Hematopoietic multipotent progenitor cell treated with erythropoietin and hydrocortisone succinate and interleukin-3 and kit ligand, for 15 days (in vitro differentiated cells): ENCODE measurements around the gene ROR2.

Experiments used
- DNase-seq: peaks from one replicate; pipeline ENCODE4 v3.0.0-alpha.2; 2015; ENCODE audit warnings: low spot score

The ROR2 gene

GRCh38 chr9:91516081-91516480 lies 433.9 kb downstream of the ROR2 start:
- no peak for DNase-seq

DNA sequence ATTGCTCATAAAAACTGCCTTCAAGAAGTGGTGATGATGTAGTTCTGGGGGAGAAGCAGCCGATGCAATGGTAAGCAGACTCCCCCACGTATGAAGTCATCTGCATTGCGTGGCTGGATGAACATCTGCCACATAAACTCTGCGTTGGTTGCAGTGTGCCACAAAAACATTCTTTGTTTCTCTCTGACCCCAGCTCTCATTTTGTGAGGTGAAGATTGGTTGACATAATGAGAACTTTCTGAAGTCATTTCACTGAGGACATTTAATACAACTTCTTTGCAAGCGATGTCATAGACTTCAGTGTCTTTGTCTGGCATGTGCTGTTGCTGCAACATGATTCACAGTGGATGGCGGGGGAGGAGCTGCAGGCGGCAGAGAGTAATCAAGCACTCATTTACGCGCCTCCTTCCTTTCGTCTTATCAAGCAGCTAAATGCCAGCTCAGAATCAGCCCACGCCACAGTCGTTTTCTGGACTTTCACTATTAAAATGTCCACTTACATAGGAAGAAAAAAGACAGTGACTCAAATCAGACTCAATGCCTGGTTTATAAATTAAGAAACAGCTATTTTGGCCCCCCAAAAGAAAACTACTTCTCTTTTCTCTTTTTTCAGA lies 434.8 kb downstream of the ROR2 start:
- DNase-seq: no peak
